Upper lobe of right lung (tissue), 1 donor: ENCODE measurements around the gene INVS. TPM values are rescaled to one million over a fixed set of nuclear protein-coding genes. Genes with fewer than 3 reads are reported as not detected.

Experiments
- ATAC-seq: fragments of 200-7000 bp; cut with Tn5 transposase; one replicate; pipeline ENCODE4 v1.9.1; 2020; ENCODE audit warnings: mild to moderate bottlenecking, moderate library complexity
- DNase-seq: peaks from one replicate; pipeline ENCODE4 v3.0.0-alpha.2; 2020
- H3K27ac ChIP-seq: fragments of 200-600 bp; one replicate; pipeline ENCODE4 v1.8.0; 2022
- H3K27me3 ChIP-seq: fragments of 200-600 bp; one replicate; pipeline ENCODE4 v1.8.0; 2022; ENCODE audit warnings: mild to moderate bottlenecking
- H3K36me3 ChIP-seq: fragments of 200-600 bp; one replicate; pipeline ENCODE4 v1.8.0; 2022
- H3K4me1 ChIP-seq: fragments of 200-600 bp; one replicate; pipeline ENCODE4 v1.8.0; 2022
- H3K4me3 ChIP-seq: fragments of 200-600 bp; one replicate; pipeline ENCODE4 v1.8.0; 2022; ENCODE audit warnings: mild to moderate bottlenecking
- H3K9me3 ChIP-seq: fragments of 200-600 bp; one replicate; pipeline ENCODE4 v1.8.0; 2022
- CTCF ChIP-seq: fragments of 200-600 bp; IDR thresholded peaks from one replicate; pipeline ENCODE4 v1.8.0; 2022; ENCODE audit warnings: antibody characterized with exemption
- intact Hi-C: fragments of 100-400 bp; cut with DNase I; formaldehyde crosslinking; loops from one replicate; pipeline ENCODE4 v1.11.0; 2022
- total RNA-seq: library from RNA; stranded (reverse); fragmentation: NEBNext Ultra II Directional; extraction: Animal tissue kit (Norgen Biotek cat#: 25700); gene quantifications from one replicate; pipeline ENCODE4 v1.2.1, GENCODE V29; 2021
- donor health status: DM: no; HTN: yes; CAD: no; lungs with severe emphysema.

The INVS gene
- total RNA-seq, 1 donor from 2014 or later: 22.2 TPM

GRCh38 chr9:100150214-100150613, 51.2 kb downstream of the INVS start:
- H3K9me3 ChIP-seq: no peaks in the 10 kb centered on the region
- no peak for DNase-seq
- H3K36me3 ChIP-seq: no peaks in the 10 kb centered on the region
- H3K4me1 ChIP-seq: no peaks in the 10 kb centered on the region
- no peak overlapping the region for H3K4me3 ChIP-seq
- intact Hi-C loops: no loop called here
- no peak overlapping the region for H3K27ac ChIP-seq
- TF ChIP-seq CTCF: no peak
- H3K27me3 ChIP-seq: no peaks in the 10 kb centered on the region
- no peak for ATAC-seq

GRCh38 chr9:100160021-100160420, 61.0 kb downstream of the INVS start:
- no peak for TF ChIP-seq CTCF
- intact Hi-C loops: no loop called here
- no peak for DNase-seq

GRCh38 chr9:100167176-100167575, 68.1 kb downstream of the INVS start:
- H3K36me3 ChIP-seq: no peaks in the 10 kb centered on the region
- no peak for DNase-seq
- H3K9me3 ChIP-seq: no peaks in the 10 kb centered on the region
- no peaks in the 10 kb centered on the region for H3K27me3 ChIP-seq
- no peak overlapping the region for H3K4me3 ChIP-seq
- H3K4me1 ChIP-seq: no peaks in the 10 kb centered on the region
- no peak for ATAC-seq
- no peak overlapping the region for H3K27ac ChIP-seq
- intact Hi-C loops: no loop called here
- no peak for TF ChIP-seq CTCF

More at GRCh38 chr9:100160021-100160420, 61.0 kb downstream of the INVS start:
- H3K27me3 ChIP-seq: no peaks in the 10 kb centered on the region
- H3K4me3 ChIP-seq: no peak overlapping the region
- no peak overlapping the region for H3K27ac ChIP-seq
- H3K4me1 ChIP-seq: no peaks in the 10 kb centered on the region
- no peak for ATAC-seq
- no peaks in the 10 kb centered on the region for H3K36me3 ChIP-seq
- H3K9me3 ChIP-seq: no peaks in the 10 kb centered on the region

GRCh38 chr9:100167915-100168654, 69.0 kb downstream of the INVS start:
- TF ChIP-seq CTCF: no peak
- no peaks in the 10 kb centered on the region for H3K4me1 ChIP-seq
- ATAC-seq (no peak), DNase-seq (no peak)
- no peaks in the 10 kb centered on the region for H3K27me3 ChIP-seq
- no peaks in the 10 kb centered on the region for H3K36me3 ChIP-seq
- no peak overlapping the region for H3K27ac ChIP-seq
- no peaks in the 10 kb centered on the region for H3K9me3 ChIP-seq
- intact Hi-C loops: no loop called here
- H3K4me3 ChIP-seq: no peak overlapping the region

- DNase-seq: no peak
- intact Hi-C loops: no loop called here
These were observed 71.0 kb downstream of the INVS start for GRCh38 chr9:100170085-100170484.

More at GRCh38 chr9:100170085-100170484, 71.0 kb downstream of the INVS start:
- H3K27ac ChIP-seq: no peak overlapping the region
- no peak for ATAC-seq
- H3K4me3 ChIP-seq: no peak overlapping the region
- H3K4me1 ChIP-seq: no peaks in the 10 kb centered on the region
- H3K9me3 ChIP-seq: no peaks in the 10 kb centered on the region
- TF ChIP-seq CTCF: no peak
- no peaks in the 10 kb centered on the region for H3K27me3 ChIP-seq
- no peaks in the 10 kb centered on the region for H3K36me3 ChIP-seq
